GM18867 (cell line): ENCODE data around the gene RFK.
A peak's percentile ranks its signal among the peaks of the same experiment; 100 is the strongest.
"Not testable (repeated sequence)": the region's sequence is repeated elsewhere in the genome, so short reads cannot be mapped to it uniquely, and the experiment has no call there.

ENCODE experiments used
- ATAC-seq: cut with Tn5 transposase; IDR thresholded peaks from one replicate; pipeline ENCODE4 v1.9.1; 2021; ENCODE audit warnings: mild to moderate bottlenecking, moderate library complexity; ENCODE audit not compliant: unreplicated experiment

RFK gene

DNA sequence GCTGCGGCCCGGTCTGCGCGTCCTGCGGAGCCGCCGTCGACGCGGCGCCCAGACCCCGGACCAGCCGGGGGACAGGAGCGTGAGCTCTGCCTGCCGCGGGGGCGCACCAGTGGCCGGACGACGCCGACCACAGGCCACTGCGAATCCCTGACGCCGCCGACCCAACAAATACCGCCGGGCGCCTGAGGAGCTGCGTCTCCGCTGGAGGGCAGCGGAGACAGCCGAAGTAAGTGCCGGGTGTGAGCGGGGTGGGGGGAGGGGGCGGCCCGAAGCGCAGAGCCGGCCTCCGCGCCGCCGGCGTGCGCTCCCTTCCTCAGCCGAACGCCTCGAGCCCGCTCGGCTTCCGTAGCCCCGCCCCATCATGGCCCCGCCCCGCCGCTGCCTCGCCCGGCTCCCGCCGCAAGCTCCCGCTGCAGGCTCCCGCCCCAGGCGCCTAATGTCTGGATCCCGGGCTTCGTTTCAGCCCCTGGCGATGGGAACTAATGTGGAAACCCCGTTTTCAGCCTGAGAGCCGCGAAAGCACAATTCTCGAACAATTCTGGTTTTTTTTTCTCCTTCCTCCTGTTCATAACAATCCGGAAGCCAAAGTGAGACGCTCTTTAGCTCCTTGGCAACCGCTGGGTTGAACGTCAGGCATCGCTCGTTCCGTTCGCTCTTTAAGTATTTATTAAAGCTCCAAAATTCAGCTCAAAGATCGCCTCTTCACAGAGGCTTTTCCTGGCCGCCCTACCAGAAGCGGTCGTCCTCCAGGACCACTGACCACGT, at the start of gene RFK:
TSS of gene RFK (minus strand) at position 232 of the 765 bp plus-strand sequence. CDS start 255 bp downstream, outside the sequence.
- ATAC-seq, result peak; percentile 71

DNA sequence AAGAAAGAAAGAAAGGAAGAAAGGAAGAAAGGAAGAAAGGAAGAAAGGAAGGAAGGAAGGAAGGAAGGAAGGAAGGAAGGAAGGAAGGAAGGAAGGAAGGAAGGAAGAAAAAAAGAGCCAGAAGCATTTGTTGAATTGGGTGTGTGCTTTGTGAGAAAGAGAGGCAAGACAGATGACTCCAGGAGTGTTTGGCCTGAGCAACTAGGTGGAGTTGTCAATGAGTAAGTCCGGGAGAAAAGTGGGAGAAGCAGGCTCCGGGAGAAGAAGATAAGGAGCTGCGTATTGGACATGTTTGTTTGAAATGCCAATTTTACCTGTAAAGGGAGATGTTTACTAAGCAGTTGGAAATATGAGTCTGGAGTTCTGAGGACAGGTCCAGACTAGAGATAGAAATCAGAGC, 49.7 kb upstream of the RFK start:
- no peak for ATAC-seq

DNA sequence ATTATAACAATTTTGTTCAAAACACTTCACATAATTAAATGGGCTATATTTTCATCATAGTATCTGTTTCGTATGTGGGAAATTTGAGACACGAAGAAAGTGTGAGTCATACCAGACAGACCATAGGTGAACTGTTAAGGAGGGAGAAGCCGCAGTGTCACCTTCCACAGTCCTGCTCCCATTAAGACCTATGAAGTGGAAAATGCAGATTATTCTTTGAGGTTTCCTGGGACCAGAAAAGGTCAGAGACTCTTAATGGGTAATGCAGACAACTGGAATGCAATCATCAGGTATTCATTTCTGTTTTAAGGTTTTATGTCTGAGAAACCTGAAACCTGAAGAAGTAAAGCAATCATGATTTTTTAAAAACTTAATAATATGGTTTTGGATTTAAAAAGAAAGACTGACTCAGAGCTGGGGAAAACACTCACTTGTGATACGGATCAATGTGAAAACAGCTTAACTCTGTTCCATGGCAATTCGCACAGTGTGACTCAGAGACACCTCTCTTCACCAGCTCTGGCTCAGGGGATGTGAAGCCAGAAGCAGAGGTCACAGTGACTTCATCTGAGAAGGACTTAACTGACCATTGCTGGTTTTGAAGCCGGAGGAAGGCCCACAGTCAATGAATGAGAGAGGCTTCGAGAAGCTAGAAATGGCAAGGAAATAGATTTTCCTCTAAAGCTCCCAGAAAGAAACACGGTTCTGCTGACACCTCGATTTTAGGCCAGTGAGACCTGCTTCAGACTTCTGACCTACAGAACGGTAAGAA, 47.5 kb upstream of the RFK start:
- peak; percentile 69 for ATAC-seq

DNA sequence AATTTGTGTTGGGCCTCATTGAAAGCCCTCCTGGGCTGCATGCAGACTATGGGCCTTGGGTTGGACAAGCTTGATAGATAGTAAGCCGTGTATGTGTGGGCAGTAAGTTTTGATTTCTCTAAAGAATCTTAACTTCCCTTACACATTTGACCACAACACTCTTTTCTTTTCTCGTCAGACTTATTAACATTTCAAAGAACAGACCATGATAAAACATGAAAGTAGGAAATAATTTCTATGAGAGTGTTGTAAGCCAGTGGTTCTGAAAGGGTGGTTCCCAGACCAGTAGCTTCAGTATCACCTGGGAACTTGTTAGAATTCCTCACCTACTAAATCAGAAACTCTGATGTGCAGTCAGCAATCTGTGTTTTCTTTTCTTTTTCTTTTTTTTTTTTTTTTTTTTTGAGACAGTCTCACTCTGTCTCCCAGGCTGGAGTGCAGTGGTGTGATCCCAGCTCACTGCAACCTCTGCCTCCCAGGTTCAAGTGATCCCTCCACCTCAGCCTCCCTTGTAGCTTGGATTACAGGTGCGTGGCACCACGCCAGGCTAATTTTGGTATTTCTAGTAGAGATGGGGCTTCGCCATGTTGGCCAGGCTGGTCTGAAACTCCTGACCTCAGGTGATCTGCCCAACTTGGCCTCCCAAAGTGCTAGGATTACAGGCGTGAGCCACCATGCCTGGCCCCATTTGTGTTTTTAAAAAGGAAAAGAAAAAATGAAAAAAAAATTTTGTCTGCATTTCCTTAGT, 44.8 kb upstream of the RFK start:
- ATAC-seq, result peak; percentile 79

DNA sequence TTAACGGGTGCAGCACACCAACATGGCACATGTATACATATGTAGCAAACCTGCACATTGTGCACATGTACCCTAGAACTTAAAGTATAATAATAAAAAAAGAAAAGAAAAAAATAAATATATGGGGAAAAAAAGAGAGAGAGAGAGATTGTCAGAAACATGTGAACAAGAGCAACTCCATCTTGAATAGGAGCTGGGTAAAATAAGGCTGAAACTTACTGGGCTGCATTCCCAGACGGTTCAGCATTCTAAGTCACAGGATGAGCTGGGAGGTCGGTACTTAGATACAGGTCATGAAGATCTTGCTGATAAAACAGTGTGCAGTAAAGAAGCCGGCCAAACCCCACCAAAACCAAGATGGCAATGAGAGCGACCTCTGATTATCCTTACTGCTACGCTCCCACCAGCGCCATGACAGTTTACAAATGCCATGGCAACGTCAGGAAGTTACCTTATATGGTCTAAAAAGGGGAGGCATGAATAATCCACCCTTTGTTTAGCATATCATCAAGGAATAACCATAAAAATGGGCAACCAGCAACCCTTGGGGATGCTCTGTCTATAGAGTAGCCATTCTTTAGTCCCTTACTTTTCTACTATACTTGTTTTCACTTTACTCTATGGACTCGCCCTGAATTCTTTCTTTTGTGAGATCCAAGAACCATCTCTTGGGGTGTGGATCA, 42.9 kb upstream of the RFK start:
- not testable (repeated sequence) for ATAC-seq

DNA sequence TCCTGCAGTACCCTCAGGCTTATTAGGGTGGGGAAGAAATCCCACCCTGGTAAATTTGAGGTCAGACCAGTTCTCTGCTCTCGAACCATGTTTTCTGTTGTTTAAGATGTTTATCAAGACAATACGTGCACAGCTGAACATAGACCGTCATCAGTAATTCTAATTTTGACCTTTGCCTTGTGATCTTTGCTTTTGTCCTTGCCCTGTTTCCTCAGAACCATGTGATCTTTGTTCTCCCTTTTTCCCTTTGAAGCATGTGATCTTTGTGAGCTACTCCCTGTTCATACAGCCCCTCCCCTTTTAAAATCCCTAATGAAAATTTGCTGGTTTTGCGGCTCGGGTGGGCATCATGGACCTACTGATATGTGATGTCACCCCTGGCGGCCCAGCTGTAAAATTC, 40.7 kb upstream of the RFK start:
- ATAC-seq, result not testable (repeated sequence)

DNA sequence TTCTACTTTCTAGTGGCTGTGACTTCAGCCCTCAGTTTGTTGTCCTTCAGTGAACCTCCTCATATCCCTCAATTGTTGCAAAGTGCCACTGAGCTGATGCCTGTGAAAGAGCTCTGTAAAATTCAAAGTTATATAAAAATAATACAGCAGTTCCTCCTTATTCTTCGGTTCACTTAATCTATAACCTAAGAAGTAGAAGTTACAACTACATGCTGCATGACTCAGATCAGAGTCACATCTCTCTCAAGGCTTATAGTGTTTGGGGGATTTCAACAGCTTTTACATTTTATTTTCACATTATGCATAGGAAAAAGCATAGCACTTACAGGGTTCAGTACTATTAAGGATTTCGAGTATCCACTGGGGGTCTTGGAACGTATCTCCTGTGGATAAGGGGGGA, 39.6 kb upstream of the RFK start:
- no peak for ATAC-seq

DNA sequence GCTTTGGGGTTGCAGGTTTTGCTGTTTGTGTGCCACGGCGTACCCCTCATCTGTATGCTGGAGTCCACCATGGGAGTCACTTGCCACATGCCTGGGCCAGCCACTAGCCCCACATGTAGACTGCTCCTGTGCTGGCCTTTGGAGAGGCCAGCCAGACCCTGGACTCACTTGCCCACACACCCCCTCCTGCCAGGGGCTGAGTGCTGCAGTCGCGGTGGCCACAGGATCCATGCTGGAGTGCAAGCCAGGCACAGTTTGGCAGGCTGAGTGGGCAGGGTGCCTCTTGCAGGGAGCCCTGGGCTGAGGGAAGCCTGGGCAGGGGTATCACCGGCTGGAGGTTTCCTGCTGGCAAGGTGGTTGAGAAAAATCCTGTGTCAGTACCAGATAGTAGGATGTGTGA, 39.2 kb upstream of the RFK start:
- no peak for ATAC-seq

DNA sequence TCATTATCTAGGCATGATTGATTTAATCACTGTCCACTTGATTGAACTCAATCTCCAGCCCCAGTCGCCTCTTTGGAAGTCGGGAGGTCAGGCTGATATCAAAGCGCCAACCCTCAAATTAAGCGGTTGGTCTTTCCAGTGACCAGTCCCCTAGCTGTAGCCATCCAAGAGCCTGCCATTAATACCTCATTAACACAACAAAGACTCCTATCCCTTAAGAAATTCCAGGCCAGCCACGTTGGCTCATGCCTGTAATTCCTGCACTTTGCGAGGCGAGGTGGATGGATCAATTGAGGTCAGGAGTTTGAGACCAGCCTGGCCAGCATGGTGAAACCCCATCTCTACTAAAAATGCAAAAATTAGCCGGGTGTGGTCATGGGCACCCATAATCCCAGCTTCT, 37.4 kb upstream of the RFK start:
- no peak for ATAC-seq

DNA sequence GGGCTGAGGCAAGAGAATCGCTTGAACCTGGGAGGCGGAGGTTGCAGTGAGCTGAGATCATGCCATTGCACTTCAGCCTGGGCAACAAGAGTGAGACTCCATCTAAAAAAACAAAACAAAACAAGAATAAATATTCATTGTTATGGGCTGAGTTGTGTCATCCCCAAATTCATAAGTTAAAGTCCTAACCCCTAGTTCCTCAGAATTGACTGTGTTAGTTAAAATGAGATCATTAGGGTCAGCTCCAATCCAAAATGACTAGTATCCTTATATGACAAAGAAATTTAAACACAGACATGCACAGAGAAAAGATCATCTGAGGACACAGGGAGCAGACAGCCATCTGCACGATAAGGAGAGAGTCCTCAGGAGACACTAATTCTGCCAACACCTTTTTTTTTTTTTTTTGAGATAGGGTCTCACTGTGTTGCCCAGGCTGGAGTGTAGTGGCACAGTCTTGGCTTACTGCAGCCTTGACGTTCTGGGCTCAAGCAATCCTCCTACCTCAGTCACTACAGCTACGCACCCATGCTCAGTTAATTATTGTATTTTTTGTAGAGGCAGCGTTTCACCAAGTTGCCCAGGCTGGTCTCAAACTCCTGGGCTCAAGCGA, 32.7 kb upstream of the RFK start:
- no peak for ATAC-seq

DNA sequence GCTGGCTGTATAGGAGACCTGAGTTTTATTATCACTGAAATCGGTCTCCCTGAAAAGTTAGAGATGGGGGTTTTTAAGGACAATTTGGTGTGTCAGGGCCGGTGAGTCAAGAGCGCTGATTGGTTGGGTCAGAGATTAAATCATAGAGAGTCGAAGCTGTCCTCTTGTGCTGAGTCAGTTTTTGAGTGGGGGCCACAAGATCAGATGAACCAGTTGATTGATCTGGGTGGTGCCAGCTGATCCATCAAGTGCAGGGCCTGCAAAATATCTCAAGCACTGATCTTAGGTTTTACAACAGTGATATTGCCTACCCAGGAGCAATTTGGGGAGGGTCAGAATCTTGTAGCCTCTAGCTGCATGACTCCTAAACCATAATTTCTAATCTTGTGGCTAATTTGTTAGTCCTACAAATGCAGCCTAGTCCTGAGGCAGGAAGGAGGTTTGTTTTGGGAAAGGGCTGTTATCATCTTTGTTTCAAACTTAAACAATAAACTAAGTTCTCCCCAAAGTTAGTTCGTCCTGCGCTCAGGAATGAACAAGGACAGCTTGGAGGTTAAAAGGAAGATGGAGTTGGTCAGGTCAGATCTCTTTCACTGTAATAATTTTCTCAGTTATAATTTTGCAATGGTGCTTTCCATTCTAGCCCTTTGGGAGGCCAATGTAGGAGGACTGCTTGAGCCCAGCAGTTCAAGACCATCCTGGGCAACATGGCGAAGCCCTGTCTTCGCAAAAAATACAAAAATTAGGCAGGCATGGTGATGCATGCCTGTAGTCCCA, 31.6 kb upstream of the RFK start:
- no peak for ATAC-seq

DNA sequence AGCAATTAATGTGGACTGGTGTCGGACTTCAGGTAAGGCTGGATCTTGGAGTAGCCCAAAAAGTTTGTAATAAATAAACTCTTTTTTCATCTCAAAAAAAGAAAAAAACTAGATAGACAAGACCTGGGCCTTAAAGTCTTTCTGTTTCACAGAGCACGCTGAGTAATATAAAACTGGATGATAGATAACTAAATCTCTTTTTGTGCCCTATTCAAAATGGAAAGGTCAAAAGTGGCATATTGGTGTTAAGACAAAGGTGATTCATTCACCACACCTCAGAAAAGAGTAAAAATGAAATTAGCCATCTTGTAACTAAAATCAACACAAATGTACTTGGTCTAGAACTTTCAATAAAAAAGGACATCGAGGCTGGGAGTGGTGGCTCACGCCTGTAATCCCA, 30.3 kb upstream of the RFK start:
- no peak for ATAC-seq

DNA sequence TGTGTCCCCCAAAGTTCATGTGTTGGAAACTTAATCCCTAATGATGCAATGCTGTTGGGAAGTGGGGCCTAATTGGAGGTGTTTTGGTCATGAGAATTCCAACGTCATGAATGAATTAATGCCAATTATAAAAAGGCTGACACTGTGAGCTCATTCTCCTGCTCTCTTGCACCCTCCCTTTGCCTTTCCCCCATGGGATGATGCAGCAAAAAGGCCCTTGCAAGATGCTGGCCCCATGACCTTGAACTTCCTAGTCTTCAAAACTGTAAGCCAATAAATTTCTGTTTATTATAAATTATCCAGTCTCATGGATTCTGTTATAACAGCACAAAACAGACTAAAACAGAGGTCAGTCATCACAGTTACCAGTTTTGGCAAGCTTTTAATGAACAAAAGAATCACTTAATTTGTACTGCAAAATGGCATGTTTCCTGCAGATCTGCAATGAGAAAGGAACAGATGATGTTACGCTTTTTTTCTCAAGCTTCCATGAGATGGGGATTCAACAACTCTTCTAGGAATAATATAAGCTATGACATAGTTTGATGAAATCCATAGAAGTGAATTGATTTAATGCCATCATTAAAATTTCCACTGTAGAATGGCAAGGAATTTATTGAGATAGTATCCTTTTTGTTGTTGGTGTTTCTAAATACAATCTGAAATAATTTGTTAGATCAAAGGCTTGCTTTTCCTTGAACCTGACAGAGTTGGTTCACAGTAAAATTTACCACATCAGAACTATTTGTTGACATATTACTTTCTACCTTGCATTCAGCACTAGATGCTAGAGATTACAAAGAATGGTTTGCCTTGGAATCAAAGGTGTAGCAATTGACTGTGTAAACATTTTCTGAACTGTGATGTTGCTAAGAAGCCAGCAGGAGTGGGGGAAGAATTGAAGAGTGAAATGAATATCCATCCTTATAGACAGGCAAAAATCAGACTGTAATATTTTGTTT, 29.3 kb upstream of the RFK start:
- no peak for ATAC-seq

DNA sequence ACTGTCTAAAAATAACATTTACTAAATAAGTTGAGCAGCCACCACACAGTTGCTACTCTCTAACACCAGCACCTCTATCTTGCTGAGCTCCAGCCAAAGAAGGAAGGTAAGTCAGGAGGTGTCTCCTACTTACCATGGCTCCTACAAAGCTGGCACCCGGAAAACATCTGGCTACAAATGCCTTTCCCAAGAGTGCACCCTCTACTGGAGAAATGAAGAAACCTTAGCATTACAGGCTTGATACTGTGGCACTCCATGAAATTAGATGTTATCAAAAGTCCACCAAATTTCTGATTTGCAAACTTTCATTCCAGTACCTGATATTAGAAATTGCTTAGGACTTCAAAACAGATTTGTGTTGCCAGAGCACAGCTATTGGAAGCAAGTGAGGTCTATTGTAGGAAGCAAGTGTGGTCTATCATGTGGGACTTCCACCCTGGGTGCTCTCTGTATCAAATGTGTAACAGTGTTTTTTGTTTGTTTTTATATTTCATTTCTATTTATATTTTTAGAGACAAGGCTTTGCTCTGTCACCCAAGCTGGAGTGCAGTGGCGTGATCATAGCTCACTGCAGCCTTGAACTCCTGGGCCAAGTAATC, 25.7 kb upstream of the RFK start:
- ATAC-seq, result peak; percentile 63

DNA sequence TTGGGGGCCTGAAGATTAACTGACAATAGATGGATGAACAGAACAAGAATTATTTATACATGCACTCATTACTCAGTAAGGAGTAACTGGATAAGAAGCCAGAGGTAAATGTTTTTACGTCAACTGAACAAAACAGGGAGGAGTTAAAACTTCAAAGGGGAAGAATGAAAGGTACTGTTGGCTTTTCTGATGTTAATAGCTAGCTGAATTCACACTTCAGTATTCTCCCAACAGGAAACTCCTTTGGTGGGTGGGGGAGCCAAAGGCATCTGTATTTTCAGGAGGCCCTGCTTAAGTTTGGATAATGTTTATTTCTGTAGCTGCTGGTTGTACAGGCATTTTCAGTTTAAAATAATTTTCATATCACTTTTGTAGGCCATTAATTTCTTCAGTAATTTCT, 23.2 kb upstream of the RFK start:
- no peak for ATAC-seq

DNA sequence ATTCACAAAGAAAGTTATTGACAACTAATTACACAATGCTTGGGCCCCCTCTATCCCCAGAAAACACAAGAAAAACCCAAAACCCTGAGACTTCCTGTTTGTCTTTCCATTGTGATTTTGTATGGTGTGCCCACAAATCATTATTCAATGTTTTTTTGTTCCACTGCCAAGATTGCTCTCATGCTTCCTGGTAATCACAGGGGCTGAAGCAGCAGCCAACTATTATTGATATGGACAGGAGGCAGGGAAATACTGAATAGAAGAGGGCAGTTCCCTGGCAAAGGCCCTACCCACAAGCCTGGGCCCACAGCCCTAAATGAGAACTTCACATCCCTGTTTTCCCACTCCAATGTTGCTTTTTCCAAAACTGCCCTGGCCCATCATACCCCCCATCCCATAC, 21.5 kb upstream of the RFK start:
- no peak for ATAC-seq

DNA sequence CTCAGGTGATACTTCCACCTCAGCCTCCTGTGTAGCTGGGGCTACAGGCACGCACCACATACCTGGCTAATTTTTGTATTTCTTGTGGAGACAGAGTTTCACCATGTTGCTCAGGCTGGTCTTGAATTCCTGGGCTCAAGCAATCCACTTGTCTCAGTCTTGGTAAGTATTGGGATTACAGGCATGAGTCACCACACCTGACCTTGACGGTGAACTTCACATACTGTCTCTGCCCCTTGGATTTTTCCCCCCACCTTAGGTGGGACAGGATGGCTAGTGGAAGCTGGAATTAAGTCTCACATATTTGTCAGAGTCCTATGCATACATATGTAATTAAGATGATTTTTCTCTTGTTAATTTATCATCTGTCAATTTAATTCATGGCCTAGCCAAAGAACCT, 20.9 kb upstream of the RFK start:
- peak; percentile 2 for ATAC-seq

DNA sequence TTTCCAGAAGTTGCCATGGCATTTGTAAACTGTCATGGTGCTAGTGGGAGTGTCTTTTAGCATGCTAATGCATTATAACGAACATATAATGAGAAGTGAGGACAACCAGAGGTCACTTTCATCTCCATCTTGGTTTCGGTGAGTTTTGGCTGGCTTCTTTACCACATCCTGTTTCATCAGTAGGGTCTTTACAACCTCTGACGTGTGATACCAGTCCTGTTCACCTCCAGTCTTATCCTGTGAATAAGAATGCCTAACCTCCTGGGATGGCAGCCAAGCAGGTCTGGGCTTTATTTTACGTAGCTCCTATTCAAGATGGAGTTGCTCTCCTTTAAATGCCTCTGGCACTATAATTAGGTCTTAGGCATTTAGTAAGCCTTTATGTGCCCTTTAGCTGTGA, 20.4 kb upstream of the RFK start:
- ATAC-seq, result peak; percentile 84
